AG04450 (cell line): ENCODE measurements around the gene FGD5. TPM values are rescaled to one million over a fixed set of nuclear protein-coding genes. Genes with fewer than 3 reads are reported as not detected.

ENCODE experiments used
- CTCF ChIA-PET: fragments of 300-600, 350-600 bp; formaldehyde crosslinking; extraction: SDS; loops from one replicate; lab custom pipeline; 2022; ENCODE audit warnings: antibody characterized with exemption, inconsistent platforms; lab: Charles Lee
- POLR2A ChIA-PET: fragments of 350-600 bp; formaldehyde crosslinking; extraction: SDS; loops from one replicate; lab custom pipeline; 2021; ENCODE audit warnings: antibody characterized with exemption, inconsistent platforms; lab: Yijun Ruan, JAX
- DNase-seq: peaks from one replicate; pipeline ENCODE4 v3.0.0-alpha.2; 2011; ENCODE audit warnings: low read depth, low spot score
- H3K27ac ChIP-seq: one replicate; pipeline ENCODE4 v1.5.1; 2012; ENCODE audit warnings: low read depth, low read length, control low read depth
- H3K27me3 ChIP-seq: one replicate; pipeline ENCODE4 v1.6.0; 2012; ENCODE audit warnings: low read length; ENCODE audit not compliant: control insufficient read depth, insufficient read depth
- H3K4me3 ChIP-seq: 2 replicates; pipeline ENCODE4 v1.5.1; 2011; ENCODE audit warnings: mild to moderate bottlenecking, low read depth, low read length, control low read depth
- H3K9me3 ChIP-seq: 2 replicates; pipeline ENCODE4 v1.5.1; 2012; ENCODE audit warnings: low read length; ENCODE audit not compliant: control insufficient read depth, insufficient read depth
- CTCF ChIP-seq: IDR thresholded peaks from 2 replicates; pipeline ENCODE4 v1.5.1; 2011; ENCODE audit warnings: low read depth, low read length, control low read depth, inconsistent platforms
- polyA plus RNA-seq: library from polyadenylated mRNA; depleted of rRNA; stranded (reverse); fragments of >200 nt; gene quantifications from 2 replicates; pipeline ENCODE4 v1.2.3, GENCODE V29; 2011

The FGD5 gene
- polyA plus RNA-seq, 1 experiment, result not detected

- Histone ChIP-seq H3K9me3 (peaks cover 3% of the 10 kb centered on the region; the same call in 1 of the 2 replicates), H3K27me3 (peaks cover 9% of the 10 kb centered on the region), H3K27ac (no peak overlapping the region), H3K4me3 (no peak overlapping the region)
- DNase-seq, result no peak
- no peak for TF ChIP-seq CTCF
- POLR2A ChIA-PET, result no interaction called here
- CTCF ChIA-PET, result interaction anchor here (1.0 kb wide), 1 partner anchor 115 kb away, joined by 3 read pairs; no protein-coding TSS in a partner anchor
Measured at GRCh38 chr3:14788644-14789043, 30.1 kb upstream of the FGD5 start.

- POLR2A ChIA-PET, result no interaction called here
- CTCF ChIA-PET, result no interaction called here
Measured at GRCh38 chr3:14789221-14789620, 29.5 kb upstream of the FGD5 start.

GRCh38 chr3:14789640-14790285 lies 29.0 kb upstream of the FGD5 start:
- POLR2A ChIA-PET, result no interaction called here
- no peak for TF ChIP-seq CTCF
- Histone ChIP-seq H3K27me3 (peaks cover 9% of the 10 kb centered on the region), H3K9me3 (peaks cover 3% of the 10 kb centered on the region; the same call in 1 of the 2 replicates), H3K4me3 (no peak overlapping the region), H3K27ac (no peak overlapping the region)
- DNase-seq, result no peak
- CTCF ChIA-PET, result interaction anchor here (1.4 kb wide), 2 partner anchors 9 to 131 kb away, joined by 4 to 8 read pairs; no protein-coding TSS in a partner anchor

More at GRCh38 chr3:14789221-14789620, 29.5 kb upstream of the FGD5 start:
- H3K9me3 ChIP-seq, result peaks cover 3% of the 10 kb centered on the region; the same call in 1 of the 2 replicates
- H3K27ac ChIP-seq, result no peak overlapping the region
- no peak for DNase-seq
- H3K27me3 ChIP-seq, result peaks cover 9% of the 10 kb centered on the region
- H3K4me3 ChIP-seq, result no peak overlapping the region
- no peak for TF ChIP-seq CTCF

GRCh38 chr3:14791343-14791945 lies 27.3 kb upstream of the FGD5 start:
- ChIA-PET CTCF (interaction anchor here (1.1 kb wide), 1 partner anchor 8 kb away, joined by 3 read pairs; no protein-coding TSS in a partner anchor), POLR2A (no interaction called here)
- no peak for DNase-seq

More at GRCh38 chr3:14791343-14791945, 27.3 kb upstream of the FGD5 start:
- Histone ChIP-seq H3K4me3 (no peak overlapping the region), H3K27me3 (peaks cover 16% of the 10 kb centered on the region), H3K9me3 (peaks cover 3% of the 10 kb centered on the region; the same call in 1 of the 2 replicates), H3K27ac (no peak overlapping the region)
- peak; percentile 53 for TF ChIP-seq CTCF
